ENCODE data around the gene KRTAP12-1.
"Not testable (repeated sequence)": the region's sequence is repeated elsewhere in the genome, so short reads cannot be mapped to it uniquely, and the experiment has no call there.

KRTAP12-1 gene

GRCh38 chr21:44697811-44698734, 16.1 kb upstream of the KRTAP12-1 start:
- no peak for DNase-seq (ENCODE audit: low read depth in 2 of 2)

GRCh38 chr21:44697172-44697810, 15.3 kb upstream of the KRTAP12-1 start, which contains the start of gene KRTAP10-12:
Gene KRTAP10-12 (plus strand): TSS chr21:44697172. CDS start chr21:44697202, 30 bp downstream.
- DNase-seq (ENCODE audit: low read depth in 2 of 2): not testable (repeated sequence)

- DNase-seq (ENCODE audit: low read depth in 2 of 2): no peak
Observed at GRCh38 chr21:44696572-44696971, 14.6 kb upstream of the KRTAP12-1 start.

- DNase-seq (ENCODE audit: low read depth in 2 of 2): no peak
Observed at GRCh38 chr21:44695641-44696040, 13.7 kb upstream of the KRTAP12-1 start.

GRCh38 chr21:44695184-44695583, 13.2 kb upstream of the KRTAP12-1 start:
- DNase-seq (ENCODE audit: low read depth in 2 of 2): no peak

- no peak for DNase-seq (ENCODE audit: low read depth in 2 of 2)
Observed at GRCh38 chr21:44694776-44695175, 12.8 kb upstream of the KRTAP12-1 start.

- no peak for DNase-seq (ENCODE audit: low read depth in 2 of 2)
Observed at GRCh38 chr21:44692798-44693512, 11.0 kb upstream of the KRTAP12-1 start.

- no peak for DNase-seq (ENCODE audit: low read depth in 2 of 2)
Observed at GRCh38 chr21:44691686-44692085, 9.7 kb upstream of the KRTAP12-1 start.

GRCh38 chr21:44689740-44690139, 7.8 kb upstream of the KRTAP12-1 start:
- not testable (repeated sequence) for DNase-seq (ENCODE audit: low read depth in 2 of 2)

GRCh38 chr21:44687671-44688070, 5.7 kb upstream of the KRTAP12-1 start:
- no peak for DNase-seq (ENCODE audit: low read depth in 2 of 2)

GRCh38 chr21:44686843-44687561, 5.0 kb upstream of the KRTAP12-1 start:
- DNase-seq (ENCODE audit: low read depth in 2 of 2): no peak

- DNase-seq (ENCODE audit: low read depth in 2 of 2): no peak
Observed at GRCh38 chr21:44686000-44686781, 4.2 kb upstream of the KRTAP12-1 start.

GRCh38 chr21:44685050-44685449, 3.1 kb upstream of the KRTAP12-1 start:
- not testable (repeated sequence) for DNase-seq (ENCODE audit: low read depth in 2 of 2)

GRCh38 chr21:44684483-44684882, 2.5 kb upstream of the KRTAP12-1 start:
- no peak for DNase-seq (ENCODE audit: low read depth in 2 of 2)

GRCh38 chr21:44684077-44684476, 2.1 kb upstream of the KRTAP12-1 start:
- DNase-seq (ENCODE audit: low read depth in 2 of 2): no peak

- DNase-seq (ENCODE audit: low read depth in 2 of 2): no peak
Observed at GRCh38 chr21:44682580-44683151, 703 bp upstream of the KRTAP12-1 start.

GRCh38 chr21:44681152-44681551, 811 bp downstream of the KRTAP12-1 start:
- DNase-seq (ENCODE audit: low read depth in 2 of 2): no peak

- DNase-seq (ENCODE audit: low read depth in 2 of 2): no peak
Observed at GRCh38 chr21:44677881-44678280, 4.1 kb downstream of the KRTAP12-1 start.

- no peak for DNase-seq (ENCODE audit: low read depth in 2 of 2)
Observed at GRCh38 chr21:44671911-44672310, 10.1 kb downstream of the KRTAP12-1 start.

- DNase-seq (ENCODE audit: low read depth in 2 of 2): no peak
Observed at GRCh38 chr21:44670642-44671432, 11.1 kb downstream of the KRTAP12-1 start.
